Choroid plexus epithelial cell (primary cell): ENCODE measurements around the gene CATSPERZ.
A peak's percentile ranks its signal among the peaks of the same experiment; 100 is the strongest.

Experiments used
- DNase-seq: peaks from one replicate; pipeline ENCODE4 v3.0.0-alpha.2; 2010; ENCODE audit warnings: low read depth
- H3K4me3 ChIP-seq: 2 replicates; pipeline ENCODE4 v1.5.1; 2011; ENCODE audit warnings: low read depth, mild to moderate bottlenecking, control low read depth, low read length, moderate library complexity
- CTCF ChIP-seq: conservative IDR thresholded peaks from 2 replicates; pipeline ENCODE4 v1.5.1; 2011; ENCODE audit warnings: low read depth, mild to moderate bottlenecking, control low read depth, inconsistent platforms, low read length, moderate library complexity

The CATSPERZ gene

DNA sequence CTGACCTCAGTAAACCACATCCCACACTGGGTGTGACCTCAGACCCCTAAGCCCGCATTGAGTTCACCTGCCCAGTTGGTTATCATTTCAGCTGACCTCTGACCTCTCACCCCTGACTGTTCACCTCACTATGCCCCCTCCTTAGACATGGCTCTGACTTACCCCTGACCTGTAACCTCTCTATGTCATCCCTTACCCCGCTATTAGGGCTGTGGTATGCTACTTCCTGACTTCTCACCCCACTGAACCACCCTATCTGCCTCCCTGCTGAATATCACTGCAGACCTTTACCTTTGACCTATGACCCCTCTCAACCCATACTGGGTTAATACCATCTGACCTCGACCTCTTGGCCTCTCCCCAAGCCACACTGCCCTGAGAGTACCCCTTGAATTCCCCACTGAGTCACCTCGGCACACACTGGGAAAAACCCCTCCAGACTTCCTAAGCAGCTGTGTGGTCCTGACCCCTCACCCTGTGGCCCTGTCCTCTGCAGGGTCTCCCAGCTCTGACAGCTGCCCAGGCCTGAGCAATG lies 40.6 kb upstream of the CATSPERZ start:
- no peak for TF ChIP-seq CTCF
- no peak overlapping the region for H3K4me3 ChIP-seq
- DNase-seq: no peak

DNA sequence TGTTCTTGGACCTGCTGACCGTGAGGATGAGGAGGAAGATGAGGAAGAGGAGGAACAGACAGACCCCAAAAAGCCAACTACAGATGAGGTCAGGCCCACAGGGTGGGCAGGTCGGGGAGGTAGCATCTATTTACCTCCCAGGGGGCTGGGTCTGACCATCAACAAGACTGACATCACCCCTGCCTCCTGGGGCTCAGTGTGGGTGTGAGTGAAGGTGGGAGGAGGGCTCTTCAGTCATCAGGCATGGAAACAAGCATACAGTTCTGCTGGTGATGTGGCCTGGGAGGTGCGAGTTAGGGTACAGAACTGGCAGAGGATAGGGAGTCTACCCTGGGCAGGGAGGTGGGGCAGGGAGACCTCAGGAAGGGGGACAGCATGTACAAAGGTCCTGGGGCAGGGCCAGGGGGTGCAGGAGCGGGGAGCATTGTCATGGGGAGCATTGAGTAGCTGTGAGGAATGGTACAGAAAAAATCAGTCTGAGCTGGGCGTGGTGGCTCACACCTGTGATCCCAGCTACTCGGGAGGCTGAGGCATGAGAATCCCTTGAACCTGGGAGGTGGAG lies 39.9 kb upstream of the CATSPERZ start:
- DNase-seq: no peak
- no peak for TF ChIP-seq CTCF
- H3K4me3 ChIP-seq: no peak overlapping the region

GRCh38 chr11:64261556-64262080 lies 38.5 kb upstream of the CATSPERZ start:
- no peak overlapping the region for H3K4me3 ChIP-seq
- no peak for DNase-seq
- TF ChIP-seq CTCF: no peak

- DNase-seq: no peak
- no peak for TF ChIP-seq CTCF
- H3K4me3 ChIP-seq: no peak overlapping the region
Observed at GRCh38 chr11:64262271-64263002, 37.7 kb upstream of the CATSPERZ start.

DNA sequence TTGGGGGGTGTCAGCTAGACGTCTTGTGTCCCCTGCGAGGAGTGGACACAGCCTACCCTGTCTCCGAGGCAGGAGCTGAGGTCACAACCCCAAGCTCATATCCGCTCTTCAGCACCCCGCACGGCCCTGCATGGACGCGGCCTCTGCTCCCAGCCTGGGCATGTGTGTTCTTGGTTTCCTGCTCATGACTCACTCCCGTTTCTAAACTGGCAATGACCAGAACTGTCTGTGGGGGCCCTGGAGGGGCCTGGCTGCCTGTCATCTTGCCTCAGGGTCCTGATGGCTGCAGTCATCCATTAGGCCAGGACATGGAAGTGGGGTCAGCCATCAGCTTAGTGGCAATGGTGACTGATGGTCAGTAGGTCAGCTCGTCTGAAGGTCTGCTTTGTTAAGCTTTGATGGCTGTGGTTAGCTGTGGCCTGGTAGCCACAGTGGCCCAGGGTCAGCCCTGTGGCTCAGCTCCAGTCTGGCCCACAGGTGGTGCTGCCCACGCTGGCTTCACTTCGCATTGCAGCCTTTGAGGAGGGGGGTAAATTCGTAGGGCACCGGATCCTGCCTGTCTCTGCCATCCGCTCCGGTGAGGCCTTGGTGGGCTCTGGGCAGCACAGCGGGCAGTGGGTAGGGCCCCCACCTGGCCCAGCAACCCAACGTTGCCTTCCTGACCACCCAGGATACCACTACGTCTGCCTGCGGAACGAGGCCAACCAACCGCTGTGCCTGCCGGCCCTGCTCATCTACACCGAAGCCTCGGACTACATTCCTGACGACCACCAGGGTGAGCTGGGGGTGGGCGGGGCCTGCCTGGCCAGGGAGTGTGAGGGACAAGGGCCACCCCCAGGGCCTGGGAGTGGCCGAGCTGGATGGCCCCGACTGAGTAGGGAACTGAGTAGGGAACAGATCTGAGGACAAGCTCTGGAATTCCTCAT lies 36.9 kb upstream of the CATSPERZ start:
- H3K4me3 ChIP-seq: no peak overlapping the region
- peak; percentile 82 for DNase-seq
- no peak for TF ChIP-seq CTCF

GRCh38 chr11:64263947-64264317 lies 36.2 kb upstream of the CATSPERZ start:
- no peak for DNase-seq
- H3K4me3 ChIP-seq: no peak overlapping the region
- TF ChIP-seq CTCF: no peak
